Neural progenitor cell (in vitro differentiated cells): ENCODE measurements around the gene GPR162. TPM values are rescaled to one million over a fixed set of nuclear protein-coding genes. Genes with fewer than 3 reads are reported as not detected.

ENCODE experiments used
- DNase-seq: peaks from one replicate; pipeline ENCODE4 v3.0.0-alpha.2; 2016; ENCODE audit warnings: low spot score
- H2AFZ ChIP-seq: fragments of 200-600 bp; sonication (generic); replicated peaks from 2 replicates; pipeline ENCODE4 v1.6.1; 2016; ENCODE audit warnings: antibody characterized with exemption
- H3F3A ChIP-seq: fragments of 200-600 bp; sonication (generic); 2 replicates; pipeline ENCODE4 v1.6.1; 2016; ENCODE audit warnings: antibody characterized with exemption, low read depth
- H3K27ac ChIP-seq: fragments of 200-600 bp; sonication (generic); 2 replicates; pipeline ENCODE4 v1.5.1; 2016; ENCODE audit warnings: mild to moderate bottlenecking
- H3K27me3 ChIP-seq: fragments of 200-600 bp; sonication (generic); 2 replicates; pipeline ENCODE4 v1.6.1; 2016; ENCODE audit warnings: mild to moderate bottlenecking, moderate library complexity
- H3K36me3 ChIP-seq: fragments of 200-600 bp; sonication (generic); 2 replicates; pipeline ENCODE4 v1.5.1; 2016
- H3K4me1 ChIP-seq: fragments of 200-600 bp; sonication (generic); 2 replicates; pipeline ENCODE4 v1.6.1; 2016; ENCODE audit warnings: mixed run types
- H3K4me2 ChIP-seq: fragments of 200-600 bp; sonication (generic); 2 replicates; pipeline ENCODE4 v1.6.1; 2016
- H3K4me3 ChIP-seq: fragments of 200-600 bp; sonication (generic); 2 replicates; pipeline ENCODE4 v1.5.1; 2016
- H3K79me2 ChIP-seq: fragments of 200-600 bp; sonication (generic); 2 replicates; pipeline ENCODE4 v1.6.1; 2016; ENCODE audit warnings: low read depth
- H3K9ac ChIP-seq: fragments of 200-600 bp; sonication (generic); 2 replicates; pipeline ENCODE4 v1.6.1; 2016
- H3K9me3 ChIP-seq: fragments of 200-600 bp; sonication (generic); 2 replicates; pipeline ENCODE4 v1.5.1; 2016; ENCODE audit warnings: low read depth
- H4K20me1 ChIP-seq: fragments of 200-600 bp; sonication (generic); 2 replicates; pipeline ENCODE4 v1.6.1; 2016; ENCODE audit warnings: low read depth
- H3K27ac Mint-ChIP-seq: 3 replicates; pipeline ENCODE4 v1.8.0; 2021; ENCODE audit warnings: mixed read lengths
- H3K27me3 Mint-ChIP-seq: 2 replicates; pipeline ENCODE4 v1.8.0; 2022; ENCODE audit warnings: low read depth, mild to moderate bottlenecking, inconsistent platforms, moderate library complexity, mixed read lengths; ENCODE audit not compliant: insufficient read depth
- H3K36me3 Mint-ChIP-seq: 3 replicates; pipeline ENCODE4 v1.8.0; 2021; ENCODE audit warnings: mixed read lengths
- H3K4me1 Mint-ChIP-seq: 3 replicates; pipeline ENCODE4 v1.8.0; 2021; ENCODE audit warnings: mixed read lengths
- H3K4me3 Mint-ChIP-seq: 3 replicates; pipeline ENCODE4 v1.8.0; 2021; ENCODE audit warnings: mild to moderate bottlenecking, moderate library complexity, mixed read lengths
- H3K9me3 Mint-ChIP-seq: 3 replicates; pipeline ENCODE4 v1.8.0; 2020; ENCODE audit warnings: mixed read lengths
- EZH2 ChIP-seq: fragments of 200-600 bp; sonication (generic); IDR thresholded peaks from 2 replicates; pipeline ENCODE4 v1.6.1; 2017; ENCODE audit warnings: antibody characterized with exemption, mild to moderate bottlenecking, moderate library complexity
- EZH2phosphoT487 ChIP-seq: fragments of 200-600 bp; sonication (generic); IDR thresholded peaks from 2 replicates; pipeline ENCODE4 v1.6.1; 2017; ENCODE audit warnings: antibody characterized with exemption
- total RNA-seq: library from RNA; depleted of rRNA; stranded (reverse); fragments of >200 nt; gene quantifications from 2 replicates; pipeline ENCODE4 v1.2.3, GENCODE V29; 2015; ENCODE audit warnings: low replicate concordance
- TF ChIP-seq, protein P1 (sequence below): fragments of 200-600 bp; sonication (generic); IDR thresholded peaks from 2 replicates; pipeline ENCODE4 v1.5.1; 2017; ENCODE audit warnings: antibody characterized with exemption, mild to moderate bottlenecking

GPR162 gene
- total RNA-seq, 1 donor from 2014 or later = 10.0 TPM

DNA sequence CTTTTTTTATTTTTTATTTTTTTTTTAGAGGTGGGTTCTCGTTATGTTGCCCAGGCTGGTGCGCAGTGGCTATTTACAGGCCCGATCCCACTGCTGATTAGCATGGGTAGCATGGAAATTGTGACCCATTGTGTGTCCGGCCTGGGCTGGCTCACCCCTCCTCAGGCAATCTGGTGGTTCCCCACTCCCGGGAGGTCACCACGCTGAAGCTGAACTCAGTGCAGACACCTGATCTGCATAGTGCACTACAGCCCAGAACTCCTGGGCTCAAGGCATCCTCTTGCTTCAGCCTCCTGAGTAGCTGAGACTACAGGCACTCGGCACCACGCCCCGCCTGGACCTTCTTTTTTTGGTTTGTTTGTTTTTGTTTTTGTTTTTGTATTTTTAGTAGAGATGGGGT lies 37.8 kb upstream of the GPR162 start:
- no peak overlapping the region for H3K9ac ChIP-seq
- peaks cover 5% of the 10 kb centered on the region for H3K27me3 Mint-ChIP-seq
- no peaks in the 10 kb centered on the region for H3K9me3 ChIP-seq
- DNase-seq = no peak
- no peaks in the 10 kb centered on the region for H3K27me3 ChIP-seq
- H3K36me3 Mint-ChIP-seq = no peaks in the 10 kb centered on the region
- H3K79me2 ChIP-seq = no peaks in the 10 kb centered on the region
- no peaks in the 10 kb centered on the region for H3K9me3 Mint-ChIP-seq
- no peak overlapping the region for H3K4me3 ChIP-seq
- no peak overlapping the region for H3K27ac Mint-ChIP-seq
- no peak overlapping the region for H3K4me2 ChIP-seq
- no peaks in the 10 kb centered on the region for H4K20me1 ChIP-seq
- H2AFZ ChIP-seq = no peak overlapping the region
- no peak overlapping the region for H3K27ac ChIP-seq
- TF ChIP-seq EZH2 (no peak), EZH2phosphoT487 (no peak)
- TF ChIP-seq, protein P1, sequence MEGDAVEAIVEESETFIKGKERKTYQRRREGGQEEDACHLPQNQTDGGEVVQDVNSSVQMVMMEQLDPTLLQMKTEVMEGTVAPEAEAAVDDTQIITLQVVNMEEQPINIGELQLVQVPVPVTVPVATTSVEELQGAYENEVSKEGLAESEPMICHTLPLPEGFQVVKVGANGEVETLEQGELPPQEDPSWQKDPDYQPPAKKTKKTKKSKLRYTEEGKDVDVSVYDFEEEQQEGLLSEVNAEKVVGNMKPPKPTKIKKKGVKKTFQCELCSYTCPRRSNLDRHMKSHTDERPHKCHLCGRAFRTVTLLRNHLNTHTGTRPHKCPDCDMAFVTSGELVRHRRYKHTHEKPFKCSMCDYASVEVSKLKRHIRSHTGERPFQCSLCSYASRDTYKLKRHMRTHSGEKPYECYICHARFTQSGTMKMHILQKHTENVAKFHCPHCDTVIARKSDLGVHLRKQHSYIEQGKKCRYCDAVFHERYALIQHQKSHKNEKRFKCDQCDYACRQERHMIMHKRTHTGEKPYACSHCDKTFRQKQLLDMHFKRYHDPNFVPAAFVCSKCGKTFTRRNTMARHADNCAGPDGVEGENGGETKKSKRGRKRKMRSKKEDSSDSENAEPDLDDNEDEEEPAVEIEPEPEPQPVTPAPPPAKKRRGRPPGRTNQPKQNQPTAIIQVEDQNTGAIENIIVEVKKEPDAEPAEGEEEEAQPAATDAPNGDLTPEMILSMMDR = no peak
- peaks cover 40% of the 10 kb centered on the region for H3K4me1 ChIP-seq
- peaks cover 29% of the 10 kb centered on the region for H3F3A ChIP-seq
- H3K4me1 Mint-ChIP-seq = peaks cover 39% of the 10 kb centered on the region
- H3K36me3 ChIP-seq = no peaks in the 10 kb centered on the region
- H3K4me3 Mint-ChIP-seq = no peak overlapping the region

DNA sequence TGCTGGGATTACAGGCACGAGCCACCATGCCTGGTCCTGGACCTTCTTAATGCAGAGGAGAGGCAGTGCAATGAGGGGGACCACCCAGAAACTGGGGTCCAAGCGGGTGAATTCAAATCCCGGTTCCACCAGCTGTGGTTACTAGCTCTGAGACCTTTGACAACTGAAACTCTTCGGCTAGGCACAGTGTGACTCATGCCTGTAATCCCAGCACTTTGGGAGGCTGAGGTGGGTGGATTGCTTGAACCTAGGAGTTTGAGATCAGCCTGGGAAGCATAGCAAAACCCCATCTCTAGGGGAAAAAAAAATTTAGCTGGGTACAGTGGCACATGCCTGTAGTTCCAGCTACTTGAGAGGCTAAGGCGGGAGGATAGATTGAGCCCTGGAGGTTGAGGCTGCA lies 37.3 kb upstream of the GPR162 start:
- Mint-ChIP-seq H3K9me3 (no peaks in the 10 kb centered on the region), H3K27me3 (peaks cover 2% of the 10 kb centered on the region), H3K27ac (no peak overlapping the region), H3K36me3 (no peaks in the 10 kb centered on the region), H3K4me1 (peaks cover 37% of the 10 kb centered on the region), H3K4me3 (no peak overlapping the region)
- no peak overlapping the region for H2AFZ ChIP-seq
- H4K20me1 ChIP-seq = no peaks in the 10 kb centered on the region
- no peak for DNase-seq
- TF ChIP-seq, protein P1 = no peak
- no peak for TF ChIP-seq EZH2
- TF ChIP-seq EZH2phosphoT487 = no peak
- no peaks in the 10 kb centered on the region for H3K27me3 ChIP-seq
- H3K4me3 ChIP-seq = no peak overlapping the region
- no peak overlapping the region for H3K9ac ChIP-seq
- no peak overlapping the region for H3K4me2 ChIP-seq
- H3K36me3 ChIP-seq = no peaks in the 10 kb centered on the region
- no peak overlapping the region for H3K27ac ChIP-seq
- H3K4me1 ChIP-seq = peaks cover 40% of the 10 kb centered on the region
- H3K79me2 ChIP-seq = no peaks in the 10 kb centered on the region
- H3F3A ChIP-seq = peaks cover 25% of the 10 kb centered on the region
- H3K9me3 ChIP-seq = no peaks in the 10 kb centered on the region

DNA sequence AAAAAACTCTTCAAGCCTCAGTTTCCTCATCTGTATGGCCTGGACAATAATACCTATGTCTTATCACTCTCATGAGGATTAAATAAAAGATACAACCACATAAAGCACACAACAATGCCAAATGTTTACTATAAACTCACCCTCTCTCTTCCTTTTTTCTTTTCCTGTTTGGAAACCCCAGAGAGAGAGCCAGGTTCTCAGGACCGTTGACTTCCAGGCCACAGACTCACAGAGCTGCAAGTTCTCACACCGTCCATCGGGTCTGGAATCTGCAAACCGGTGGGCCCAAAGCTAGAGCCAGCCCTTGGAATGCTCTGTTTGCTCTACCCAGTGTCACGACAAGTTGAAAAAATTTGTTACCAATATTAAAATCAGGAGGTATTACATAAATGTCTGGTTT lies 36.9 kb upstream of the GPR162 start:
- Mint-ChIP-seq H3K9me3 (no peaks in the 10 kb centered on the region), H3K4me3 (no peak overlapping the region), H3K36me3 (no peaks in the 10 kb centered on the region), H3K27me3 (peaks cover 2% of the 10 kb centered on the region), H3K4me1 (peaks cover 37% of the 10 kb centered on the region), H3K27ac (no peak overlapping the region)
- H3K36me3 ChIP-seq = no peaks in the 10 kb centered on the region
- no peak for DNase-seq
- no peaks in the 10 kb centered on the region for H4K20me1 ChIP-seq
- TF ChIP-seq EZH2 = no peak
- no peak overlapping the region for H3K4me2 ChIP-seq
- H3K27me3 ChIP-seq = no peaks in the 10 kb centered on the region
- H3K9ac ChIP-seq = no peak overlapping the region
- no peak overlapping the region for H3K4me3 ChIP-seq
- H3K27ac ChIP-seq = no peak overlapping the region
- H3F3A ChIP-seq = peaks cover 21% of the 10 kb centered on the region
- H3K9me3 ChIP-seq = no peaks in the 10 kb centered on the region
- H2AFZ ChIP-seq = no peak overlapping the region
- H3K79me2 ChIP-seq = no peaks in the 10 kb centered on the region
- H3K4me1 ChIP-seq = peaks cover 40% of the 10 kb centered on the region

DNA sequence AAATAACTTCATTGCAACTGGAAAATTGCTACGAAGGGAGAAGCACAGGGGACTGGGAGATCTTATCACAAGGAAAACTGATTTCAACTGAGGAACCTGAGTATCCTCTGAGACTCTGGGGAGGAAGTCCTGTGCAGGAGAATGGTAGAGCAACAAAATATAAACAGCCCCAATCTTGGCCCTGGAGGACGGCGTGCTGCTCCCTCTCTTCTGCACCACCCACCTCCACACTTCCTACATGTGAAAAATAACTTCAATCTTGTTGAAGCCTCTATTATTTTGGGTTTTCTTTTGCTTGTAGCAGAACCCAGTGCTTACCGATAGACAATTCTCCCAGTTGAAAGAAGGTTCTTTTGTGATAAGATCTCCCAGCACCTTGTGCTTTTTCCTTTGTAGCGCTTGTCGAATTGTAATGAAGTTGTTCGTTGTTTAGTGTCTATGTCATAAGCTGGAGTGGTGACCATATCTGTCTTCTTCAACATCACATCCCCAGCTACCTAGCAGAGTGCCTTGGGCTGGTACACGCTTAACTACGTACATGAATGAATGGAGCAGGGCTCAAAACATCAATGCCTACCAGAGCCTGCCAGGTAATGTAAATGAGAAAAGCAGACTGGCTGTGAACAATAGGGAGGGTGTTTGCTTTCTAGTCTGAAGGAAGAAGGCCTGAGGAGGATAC lies 35.1 kb upstream of the GPR162 start:
- Mint-ChIP-seq H3K9me3 (no peaks in the 10 kb centered on the region), H3K4me3 (no peak overlapping the region), H3K4me1 (peaks cover 32% of the 10 kb centered on the region), H3K36me3 (no peaks in the 10 kb centered on the region), H3K27me3 (peaks cover 2% of the 10 kb centered on the region), H3K27ac (peak overlapping the region; percentile 90)
- Histone ChIP-seq H3K27me3 (no peaks in the 10 kb centered on the region), H3K4me2 (peak overlapping the region; percentile 60), H3K36me3 (no peaks in the 10 kb centered on the region), H3K4me1 (peaks cover 30% of the 10 kb centered on the region), H3K9me3 (no peaks in the 10 kb centered on the region), H2AFZ (peak overlapping the region; percentile 92), H3K79me2 (no peaks in the 10 kb centered on the region), H3F3A (peaks cover 15% of the 10 kb centered on the region), H4K20me1 (no peaks in the 10 kb centered on the region), H3K4me3 (no peak overlapping the region), H3K27ac (no peak overlapping the region), H3K9ac (no peak overlapping the region)
- TF ChIP-seq, protein P1 = no peak
- TF ChIP-seq EZH2phosphoT487 (no peak), EZH2 (no peak)
- peak; percentile 46 for DNase-seq
